Mesothelial cell of epicardium (in vitro differentiated cells): ENCODE data around the gene PCDH20. TPM values are rescaled to one million over a fixed set of nuclear protein-coding genes. Genes with fewer than 3 reads are reported as not detected.

ENCODE experiments used
- DNase-seq, 2 experiments: peaks; one replicate each; pipeline ENCODE4 v3.0.0; 2021; ENCODE audit warnings: low spot score in 2 of 2; ENCODE audit not compliant: unreplicated experiment in 2 of 2
- H3K27ac Mint-ChIP-seq: 2 replicates; pipeline ENCODE4 v1.8.0; 2021; ENCODE audit warnings: mixed read lengths
- H3K27me3 Mint-ChIP-seq: 2 replicates; pipeline ENCODE4 v1.8.0; 2021; ENCODE audit warnings: low read depth, mixed read lengths
- H3K36me3 Mint-ChIP-seq: 2 replicates; pipeline ENCODE4 v1.8.0; 2021; ENCODE audit warnings: mixed read lengths
- H3K4me1 Mint-ChIP-seq: 2 replicates; pipeline ENCODE4 v1.8.0; 2021; ENCODE audit warnings: mixed read lengths
- H3K4me3 Mint-ChIP-seq: 2 replicates; pipeline ENCODE4 v1.8.0; 2021; ENCODE audit warnings: mild to moderate bottlenecking, moderate library complexity, mixed read lengths
- H3K9me3 Mint-ChIP-seq: 2 replicates; pipeline ENCODE4 v1.8.0; 2021; ENCODE audit warnings: mixed read lengths
- total RNA-seq: library from RNA; stranded (reverse); gene quantifications from 3 replicates; pipeline ENCODE4 v1.2.1, GENCODE V29; 2021
- TF ChIP-seq, protein P1 (sequence below): fragments of 200-600 bp; sonication (generic); IDR thresholded peaks from one replicate; pipeline ENCODE4 v1.5.0; 2021; ENCODE audit warnings: antibody characterized with exemption; ENCODE audit not compliant: unreplicated experiment

PCDH20 gene, protein sequence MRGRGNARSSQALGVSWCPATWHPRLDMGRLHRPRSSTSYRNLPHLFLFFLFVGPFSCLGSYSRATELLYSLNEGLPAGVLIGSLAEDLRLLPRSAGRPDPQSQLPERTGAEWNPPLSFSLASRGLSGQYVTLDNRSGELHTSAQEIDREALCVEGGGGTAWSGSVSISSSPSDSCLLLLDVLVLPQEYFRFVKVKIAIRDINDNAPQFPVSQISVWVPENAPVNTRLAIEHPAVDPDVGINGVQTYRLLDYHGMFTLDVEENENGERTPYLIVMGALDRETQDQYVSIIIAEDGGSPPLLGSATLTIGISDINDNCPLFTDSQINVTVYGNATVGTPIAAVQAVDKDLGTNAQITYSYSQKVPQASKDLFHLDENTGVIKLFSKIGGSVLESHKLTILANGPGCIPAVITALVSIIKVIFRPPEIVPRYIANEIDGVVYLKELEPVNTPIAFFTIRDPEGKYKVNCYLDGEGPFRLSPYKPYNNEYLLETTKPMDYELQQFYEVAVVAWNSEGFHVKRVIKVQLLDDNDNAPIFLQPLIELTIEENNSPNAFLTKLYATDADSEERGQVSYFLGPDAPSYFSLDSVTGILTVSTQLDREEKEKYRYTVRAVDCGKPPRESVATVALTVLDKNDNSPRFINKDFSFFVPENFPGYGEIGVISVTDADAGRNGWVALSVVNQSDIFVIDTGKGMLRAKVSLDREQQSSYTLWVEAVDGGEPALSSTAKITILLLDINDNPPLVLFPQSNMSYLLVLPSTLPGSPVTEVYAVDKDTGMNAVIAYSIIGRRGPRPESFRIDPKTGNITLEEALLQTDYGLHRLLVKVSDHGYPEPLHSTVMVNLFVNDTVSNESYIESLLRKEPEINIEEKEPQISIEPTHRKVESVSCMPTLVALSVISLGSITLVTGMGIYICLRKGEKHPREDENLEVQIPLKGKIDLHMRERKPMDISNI
- 3.3 to 3.6 TPM (median 3.4 TPM) in 3 replicates for total RNA-seq

DNA sequence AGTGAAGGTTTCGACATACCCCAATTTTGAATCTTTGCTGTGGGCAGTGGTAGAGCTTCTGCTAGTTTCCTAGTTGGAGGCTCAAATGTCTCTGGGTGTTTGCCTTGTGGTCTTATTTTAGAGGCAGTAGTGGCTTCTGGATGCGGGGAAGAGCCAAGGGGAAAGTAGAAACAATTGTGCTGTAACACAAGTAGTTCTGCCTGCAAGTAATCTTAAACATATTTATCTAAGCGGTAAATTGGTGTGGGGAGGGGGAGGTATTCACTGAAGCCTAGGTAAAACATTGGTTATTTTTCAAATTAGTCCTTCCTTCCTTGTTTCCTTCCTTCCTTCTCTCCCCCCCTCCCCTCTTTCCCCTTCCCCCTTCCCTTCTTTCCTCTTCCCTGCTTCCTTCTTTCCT lies at the start of gene PCDH20:
PCDH20 (minus strand) TSS at position 101 of the 400 bp plus-strand sequence. CDS start 691 bp downstream, outside the sequence.
- Mint-ChIP-seq H3K27me3 (peaks cover 61% of the 10 kb centered on the region), H3K4me3 (peak within 1 kb of the TSS; percentile 79), H3K36me3 (no peaks in the 10 kb centered on the region), H3K9me3 (no peaks in the 10 kb centered on the region), H3K4me1 (peaks cover 21% of the 10 kb centered on the region), H3K27ac (no peak within 1 kb of the TSS)
- TF ChIP-seq, protein P1, sequence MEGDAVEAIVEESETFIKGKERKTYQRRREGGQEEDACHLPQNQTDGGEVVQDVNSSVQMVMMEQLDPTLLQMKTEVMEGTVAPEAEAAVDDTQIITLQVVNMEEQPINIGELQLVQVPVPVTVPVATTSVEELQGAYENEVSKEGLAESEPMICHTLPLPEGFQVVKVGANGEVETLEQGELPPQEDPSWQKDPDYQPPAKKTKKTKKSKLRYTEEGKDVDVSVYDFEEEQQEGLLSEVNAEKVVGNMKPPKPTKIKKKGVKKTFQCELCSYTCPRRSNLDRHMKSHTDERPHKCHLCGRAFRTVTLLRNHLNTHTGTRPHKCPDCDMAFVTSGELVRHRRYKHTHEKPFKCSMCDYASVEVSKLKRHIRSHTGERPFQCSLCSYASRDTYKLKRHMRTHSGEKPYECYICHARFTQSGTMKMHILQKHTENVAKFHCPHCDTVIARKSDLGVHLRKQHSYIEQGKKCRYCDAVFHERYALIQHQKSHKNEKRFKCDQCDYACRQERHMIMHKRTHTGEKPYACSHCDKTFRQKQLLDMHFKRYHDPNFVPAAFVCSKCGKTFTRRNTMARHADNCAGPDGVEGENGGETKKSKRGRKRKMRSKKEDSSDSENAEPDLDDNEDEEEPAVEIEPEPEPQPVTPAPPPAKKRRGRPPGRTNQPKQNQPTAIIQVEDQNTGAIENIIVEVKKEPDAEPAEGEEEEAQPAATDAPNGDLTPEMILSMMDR, result no peak
- DNase-seq, result no peak

DNA sequence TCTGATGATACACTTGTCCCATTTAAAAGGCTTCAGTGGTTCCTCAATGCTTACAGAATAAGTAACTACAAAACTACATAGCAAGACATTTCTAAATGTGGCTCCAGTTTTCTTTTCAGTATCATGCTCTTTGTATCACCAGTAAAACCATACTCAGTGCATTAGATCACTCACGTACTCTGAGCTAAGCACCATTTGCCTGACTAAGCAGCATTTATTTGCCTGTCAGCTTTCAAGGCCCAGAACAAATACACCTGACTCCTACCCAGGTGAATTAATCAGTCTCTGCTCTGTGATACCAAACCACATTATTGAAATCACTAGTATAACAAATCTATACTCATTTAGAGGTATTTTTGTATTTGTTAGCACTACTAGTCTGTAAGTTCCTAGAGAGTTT lies 47.4 kb upstream of the PCDH20 start:
- Mint-ChIP-seq H3K4me1 (no peaks in the 10 kb centered on the region), H3K9me3 (no peaks in the 10 kb centered on the region), H3K27me3 (no peaks in the 10 kb centered on the region), H3K36me3 (no peaks in the 10 kb centered on the region), H3K27ac (no peak overlapping the region), H3K4me3 (no peak overlapping the region)
- no peak for DNase-seq
- TF ChIP-seq, protein P1, result no peak

DNA sequence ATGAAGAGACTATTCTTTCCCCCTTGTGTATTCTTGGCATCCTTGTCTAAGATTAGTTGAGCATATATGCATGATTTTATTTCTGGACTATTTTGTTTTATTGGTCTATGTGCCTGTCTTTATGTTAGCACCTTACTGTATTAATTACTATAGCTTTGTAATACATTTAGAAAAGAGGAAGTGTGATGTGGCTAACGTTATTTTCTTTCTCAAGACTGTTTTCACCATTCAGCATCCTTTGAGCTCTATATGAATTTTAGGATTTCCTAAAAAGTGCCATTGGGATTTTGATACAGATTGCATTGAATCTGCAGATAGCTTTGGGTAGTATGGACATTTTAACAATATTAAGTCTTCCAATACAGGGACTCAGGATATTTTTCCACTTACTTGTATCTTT lies 37.5 kb upstream of the PCDH20 start:
- Mint-ChIP-seq H3K4me1 (no peaks in the 10 kb centered on the region), H3K9me3 (peaks cover 12% of the 10 kb centered on the region), H3K27ac (no peak overlapping the region), H3K4me3 (no peak overlapping the region), H3K36me3 (no peaks in the 10 kb centered on the region), H3K27me3 (peaks cover 5% of the 10 kb centered on the region)
- no peak for DNase-seq
- TF ChIP-seq, protein P1, result no peak

DNA sequence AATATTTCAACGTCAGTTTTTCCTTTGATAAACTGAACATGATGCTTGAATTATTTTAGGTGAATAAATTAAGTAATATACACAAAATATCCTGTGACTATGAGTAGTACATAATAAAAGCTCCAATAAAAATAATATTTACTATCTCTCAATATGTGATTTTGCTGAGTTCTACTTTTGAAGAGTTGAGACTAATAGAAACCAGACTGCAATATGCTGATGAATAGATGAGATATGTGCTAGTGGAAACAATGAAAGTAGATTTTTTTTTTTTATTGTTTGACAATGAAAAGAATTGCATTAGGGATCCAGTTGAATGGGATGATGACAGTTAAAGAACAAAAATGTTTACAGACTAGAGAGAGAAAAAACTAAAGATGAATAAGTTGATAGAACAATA lies 16.4 kb upstream of the PCDH20 start:
- Mint-ChIP-seq H3K4me3 (no peak overlapping the region), H3K9me3 (no peaks in the 10 kb centered on the region)
- no peak for DNase-seq

DNA sequence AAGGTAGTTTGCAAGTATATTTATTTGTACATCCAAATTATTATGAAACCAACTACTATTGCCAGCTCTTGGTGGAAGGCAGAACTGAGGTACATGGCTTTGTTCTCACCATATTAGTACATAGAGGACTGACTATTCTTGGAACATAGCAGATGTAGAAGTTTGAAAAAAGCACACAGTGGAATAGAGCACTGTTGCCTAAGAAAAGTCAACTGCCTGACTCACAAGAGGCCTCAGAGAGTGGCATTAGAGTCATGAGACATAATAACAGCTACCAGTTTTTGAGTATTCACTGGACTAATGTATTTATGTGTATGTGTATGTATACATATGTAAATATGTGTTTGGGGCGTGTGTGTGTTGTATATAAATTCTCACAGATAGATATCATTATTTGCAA lies 8.3 kb upstream of the PCDH20 start:
- TF ChIP-seq, protein P1, result no peak
- H3K36me3 Mint-ChIP-seq, result no peaks in the 10 kb centered on the region
- H3K4me1 Mint-ChIP-seq, result no peaks in the 10 kb centered on the region
- no peak overlapping the region for H3K4me3 Mint-ChIP-seq
- DNase-seq, result no peak
- H3K27ac Mint-ChIP-seq, result no peak overlapping the region
- H3K27me3 Mint-ChIP-seq, result peaks cover 2% of the 10 kb centered on the region
- no peaks in the 10 kb centered on the region for H3K9me3 Mint-ChIP-seq

More for the DNA sequence above, 16.4 kb upstream of the PCDH20 start:
- H3K4me1 Mint-ChIP-seq, result peaks cover 3% of the 10 kb centered on the region
- H3K27me3 Mint-ChIP-seq, result peaks cover 8% of the 10 kb centered on the region
- TF ChIP-seq, protein P1, result no peak
- no peak overlapping the region for H3K27ac Mint-ChIP-seq
- no peaks in the 10 kb centered on the region for H3K36me3 Mint-ChIP-seq
